ENCODE measurements around the gene C5orf22.

C5orf22 gene

GRCh38 chr5:31604644-31605043, 72.5 kb downstream of the C5orf22 start:
- DNase-seq (ENCODE audit: low read depth): no peak
